Limb (tissue), 2 donors: ENCODE measurements around the gene EHD2.

Experiments
- DNase-seq, 2 donors: peaks; one replicate each; pipeline ENCODE4 v3.0.0-alpha.2; 2016; ENCODE audit errors: extremely low spot score in 2 of 2

EHD2 gene

GRCh38 chr19:47691090-47691489 is 22.1 kb upstream of the EHD2 start:
- no peak for DNase-seq

GRCh38 chr19:47691782-47692181 is 21.4 kb upstream of the EHD2 start:
- no peak for DNase-seq

GRCh38 chr19:47693489-47693888 is 19.7 kb upstream of the EHD2 start:
- DNase-seq: no peak

GRCh38 chr19:47693903-47694302 is 19.3 kb upstream of the EHD2 start:
- DNase-seq: no peak

GRCh38 chr19:47694466-47695273 is 18.6 kb upstream of the EHD2 start:
- DNase-seq: no peak

DNA sequence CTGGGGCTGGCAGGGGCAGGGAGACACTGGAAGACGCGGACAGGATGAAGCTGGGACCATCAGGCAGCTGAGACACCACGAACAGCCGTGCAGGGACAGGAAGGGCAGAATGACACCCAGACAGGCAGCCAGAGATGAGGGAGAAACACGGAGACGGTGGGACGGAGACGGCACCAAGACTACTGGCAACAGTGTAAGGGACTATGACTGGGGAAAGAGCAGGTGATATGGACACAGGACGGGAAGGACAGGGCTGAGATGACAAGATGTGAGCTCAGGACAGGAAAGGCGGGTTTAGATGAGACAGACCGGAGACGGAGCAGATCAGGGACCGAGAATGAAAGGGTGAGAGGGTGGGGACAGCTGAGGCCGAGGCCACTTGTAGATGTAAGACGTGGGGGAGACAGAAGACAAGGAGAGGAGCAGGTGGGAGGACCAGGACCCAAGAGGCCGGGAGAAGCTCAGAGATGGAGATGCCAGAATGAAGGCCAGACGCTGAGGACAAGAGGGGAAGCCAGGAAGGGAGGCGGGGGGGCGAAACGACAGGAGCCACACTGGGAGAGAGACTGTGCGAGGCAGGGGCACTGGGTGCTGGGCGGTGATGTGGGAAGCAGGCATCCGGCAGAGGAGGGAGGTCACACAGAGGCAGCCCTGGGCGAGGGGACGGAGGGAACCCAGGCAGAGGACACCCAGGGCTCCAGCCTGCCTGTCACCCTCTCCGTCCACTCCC is 17.5 kb upstream of the EHD2 start:
- DNase-seq: no peak

DNA sequence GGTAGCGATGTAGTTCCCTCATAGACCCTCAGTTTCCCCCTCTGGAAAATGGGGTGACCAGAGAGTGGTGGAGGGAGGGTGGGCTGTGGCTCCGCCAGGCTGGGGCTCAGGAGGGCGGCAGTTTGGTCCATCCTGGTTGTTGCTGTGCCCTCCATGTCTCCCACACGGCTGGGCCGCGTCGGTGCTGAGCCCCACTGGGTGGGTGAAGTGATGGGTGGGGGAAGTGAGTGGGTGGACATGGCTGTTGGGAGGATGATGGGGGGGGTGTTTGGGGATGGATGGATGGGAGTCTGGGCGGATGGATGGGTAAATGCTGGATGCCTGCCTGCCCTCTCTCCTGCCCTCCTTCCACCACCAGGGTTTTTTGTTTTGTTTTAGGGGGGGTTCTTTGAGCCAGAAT is 16.6 kb upstream of the EHD2 start:
- DNase-seq: no peak

DNA sequence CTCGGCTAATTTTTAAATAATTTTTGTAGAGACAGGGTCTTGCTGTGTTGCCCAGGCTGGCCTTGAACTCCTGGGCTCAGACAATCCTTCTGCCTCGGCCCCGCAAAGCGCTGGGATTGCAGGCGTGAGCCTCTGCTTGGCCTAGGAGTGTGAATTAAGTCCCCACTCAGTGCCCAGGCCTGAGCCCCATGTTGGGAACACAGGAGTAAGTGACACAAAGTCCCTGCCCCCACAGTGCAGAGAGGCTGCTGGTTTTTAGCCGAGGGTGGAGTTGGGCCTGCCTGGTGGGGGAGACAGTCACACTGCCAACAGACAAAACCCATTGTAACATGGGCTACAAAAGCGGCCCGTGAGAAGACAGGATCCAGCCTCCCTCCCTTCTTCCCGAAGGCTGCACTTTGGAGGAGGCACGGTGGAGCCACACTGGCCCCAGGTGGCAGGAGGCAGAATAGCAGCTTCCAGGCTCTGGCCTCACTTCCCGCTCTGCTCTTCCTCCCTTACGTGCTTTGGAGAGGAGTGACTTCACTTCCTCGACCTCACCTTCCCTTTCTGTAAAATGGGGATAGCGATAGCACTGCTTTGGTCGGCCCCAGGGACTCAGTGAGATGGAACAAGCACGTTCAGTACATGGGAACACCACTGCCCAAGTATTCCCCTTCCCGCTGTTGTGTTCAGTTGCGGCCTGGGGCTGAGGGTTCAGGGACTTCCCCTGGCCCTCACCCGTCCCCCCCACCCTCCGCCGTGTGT is 15.2 kb upstream of the EHD2 start:
- peak; percentile 78 to 83 for DNase-seq

- DNase-seq: no peak
These were observed 14.4 kb upstream of the EHD2 start for GRCh38 chr19:47698631-47699359.

DNA sequence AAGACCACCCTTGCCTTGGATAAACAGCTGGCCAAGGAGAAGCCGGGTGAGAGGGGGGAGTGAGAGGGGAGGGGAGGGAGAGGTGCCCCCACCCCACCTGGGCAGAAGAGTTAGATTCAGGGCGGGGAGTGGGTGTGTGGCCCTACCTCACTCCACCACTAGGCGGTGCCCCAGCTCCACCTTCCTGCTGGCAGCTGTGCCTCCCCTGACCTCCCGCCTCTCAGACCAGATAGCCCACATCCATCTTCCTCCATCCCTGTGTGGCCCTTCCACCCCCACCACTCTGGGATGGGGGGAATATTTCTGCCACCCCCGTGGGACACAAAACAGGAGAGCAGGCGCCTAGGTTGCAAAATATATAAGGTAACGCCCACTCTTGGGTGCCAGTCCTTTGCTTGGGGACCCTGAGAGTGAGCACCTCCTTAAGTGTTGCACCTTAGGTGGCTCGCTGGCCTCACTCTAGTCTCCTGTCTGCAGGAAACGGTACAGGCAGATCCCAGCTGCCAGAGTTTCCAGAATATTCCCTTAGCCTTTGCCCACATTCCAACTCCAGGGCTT is 13.8 kb upstream of the EHD2 start:
- peak in 1 of 2 donors; percentile 73 for DNase-seq

- no peak for DNase-seq
These were observed 12.1 kb upstream of the EHD2 start for GRCh38 chr19:47700934-47701716.

DNA sequence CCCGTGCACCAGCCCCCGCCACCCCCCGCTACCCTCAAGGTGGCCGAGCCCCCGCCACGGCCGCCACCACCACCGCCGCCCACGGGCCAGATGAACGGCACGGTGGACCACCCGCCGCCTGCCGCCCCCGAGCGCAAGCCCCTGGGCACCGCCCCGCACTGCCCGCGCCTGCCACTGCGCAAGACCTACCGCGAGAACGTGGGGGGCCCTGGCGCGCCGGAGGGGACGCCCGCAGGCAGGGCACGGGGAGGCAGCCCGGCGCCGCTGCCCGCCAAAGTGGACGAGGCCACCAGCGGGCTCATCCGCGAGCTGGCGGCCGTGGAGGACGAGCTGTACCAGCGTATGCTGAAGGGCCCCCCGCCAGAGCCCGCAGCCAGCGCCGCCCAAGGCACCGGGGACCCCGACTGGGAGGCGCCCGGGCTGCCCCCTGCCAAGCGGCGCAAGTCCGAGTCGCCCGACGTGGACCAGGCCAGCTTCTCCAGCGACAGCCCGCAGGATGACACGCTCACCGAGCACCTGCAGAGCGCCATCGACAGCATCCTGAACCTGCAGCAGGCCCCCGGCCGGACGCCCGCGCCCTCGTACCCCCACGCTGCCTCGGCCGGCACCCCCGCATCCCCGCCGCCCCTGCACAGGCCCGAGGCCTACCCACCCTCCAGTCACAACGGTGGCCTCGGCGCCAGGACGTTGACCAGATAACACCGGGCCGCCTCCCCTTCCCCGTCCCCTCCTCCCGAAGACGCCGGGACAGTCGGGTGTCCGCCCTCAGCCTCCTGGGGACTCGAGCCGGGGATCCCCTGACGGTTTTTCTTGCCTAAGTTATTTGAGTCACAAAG is 11.3 kb upstream of the EHD2 start:
- no peak for DNase-seq

- no peak for DNase-seq
These were observed 10.6 kb upstream of the EHD2 start for GRCh38 chr19:47702671-47703070.

GRCh38 chr19:47703301-47703700 is 9.9 kb upstream of the EHD2 start:
- DNase-seq: no peak

DNA sequence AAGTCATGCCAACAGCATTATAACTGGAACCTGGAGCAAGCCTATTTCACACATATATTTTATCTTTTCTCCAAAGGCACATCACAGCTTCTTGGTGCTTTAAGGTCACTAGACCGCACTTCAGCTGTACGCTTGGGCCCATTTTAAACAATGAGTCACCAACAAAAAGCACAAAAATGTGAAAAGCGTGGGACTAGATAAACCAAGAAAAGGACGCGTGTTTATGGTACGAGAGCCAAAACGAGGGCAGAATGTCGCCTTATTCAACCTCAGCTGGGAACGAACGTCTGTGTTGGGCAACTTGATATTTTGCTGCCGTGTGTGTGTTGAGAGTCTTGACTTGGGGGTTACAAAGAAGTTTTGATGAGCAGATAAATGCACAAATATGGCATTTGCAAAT is 9.2 kb upstream of the EHD2 start:
- no peak for DNase-seq

GRCh38 chr19:47704656-47705055 is 8.6 kb upstream of the EHD2 start:
- DNase-seq: no peak

DNA sequence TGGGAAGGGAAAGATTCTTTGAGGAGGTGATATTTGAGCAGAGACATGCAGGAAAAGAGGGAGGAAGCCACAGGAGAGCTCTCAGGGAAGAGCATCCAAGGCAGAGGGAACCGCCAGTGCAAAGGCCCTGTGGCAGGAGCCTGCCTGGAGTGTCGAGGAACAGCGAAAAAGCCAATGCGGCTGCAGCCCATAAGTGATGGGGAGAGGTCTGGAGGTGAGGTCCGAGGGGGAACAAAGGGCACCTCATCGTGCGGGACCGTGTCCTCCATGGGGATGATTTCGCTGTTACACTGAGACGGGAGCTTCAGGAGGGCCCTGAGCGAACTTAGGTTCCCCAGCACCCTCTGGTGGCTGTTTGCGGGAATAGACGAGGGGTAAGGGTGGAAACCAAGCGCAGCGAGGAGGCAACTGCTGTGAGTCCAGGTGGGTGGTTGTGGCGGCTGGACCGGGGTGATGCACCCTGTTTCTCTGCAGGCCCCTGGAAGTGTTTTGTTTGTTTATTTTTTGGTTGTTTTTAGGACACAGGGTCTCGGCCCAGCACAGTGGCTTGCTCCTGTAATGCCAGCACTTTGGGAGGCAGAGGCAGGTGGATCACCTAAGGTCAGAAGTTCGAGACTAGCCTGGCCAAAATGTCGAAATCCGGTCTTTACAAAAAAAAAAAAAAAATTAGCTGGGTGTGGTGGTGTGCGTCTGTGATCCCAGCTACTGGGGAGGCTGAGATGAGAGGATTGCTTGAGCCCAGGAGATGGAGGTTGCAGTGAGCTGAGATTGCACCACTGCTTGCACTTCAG is 5.9 kb upstream of the EHD2 start:
- peak; percentile 37 to 70 for DNase-seq

GRCh38 chr19:47711652-47712242 is 1.5 kb upstream of the EHD2 start:
- no peak for DNase-seq
